ENCODE measurements around the gene RERE.

RERE gene

DNA sequence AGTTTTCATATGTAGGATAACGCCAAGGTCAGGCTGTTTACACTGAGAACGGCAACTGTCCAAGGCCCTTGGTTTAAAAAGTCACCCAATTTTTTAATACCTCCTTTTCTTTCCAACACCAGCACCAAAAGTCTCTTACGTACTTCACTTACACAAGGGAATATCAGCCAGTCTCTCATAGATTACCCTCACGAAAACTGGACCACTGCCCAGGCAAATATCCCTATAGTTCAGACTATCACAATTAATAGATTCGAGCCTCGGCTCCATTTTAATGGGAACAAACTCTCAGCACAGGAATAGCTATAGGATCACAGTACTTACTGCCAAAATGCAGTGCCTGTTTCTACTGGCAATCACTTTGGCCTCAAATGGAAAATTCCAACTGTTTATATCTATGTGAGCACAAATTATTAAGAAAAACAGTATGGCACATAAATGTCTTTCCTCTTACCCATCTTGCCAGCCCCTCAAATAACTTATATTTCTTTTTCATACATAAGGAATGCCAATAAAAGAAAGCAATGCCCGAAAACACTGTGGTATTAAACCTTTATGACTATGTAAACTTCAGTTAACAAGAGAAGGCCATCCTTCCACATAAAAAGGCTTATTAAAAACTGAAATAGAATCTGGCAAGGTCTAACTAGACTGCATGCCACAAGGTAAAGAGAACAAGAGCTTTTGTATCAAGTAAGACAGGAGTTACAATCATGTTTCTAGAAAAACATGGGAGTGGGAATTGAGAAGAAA lies 401.7 kb downstream of the RERE start:
- no peak for DNase-seq

DNA sequence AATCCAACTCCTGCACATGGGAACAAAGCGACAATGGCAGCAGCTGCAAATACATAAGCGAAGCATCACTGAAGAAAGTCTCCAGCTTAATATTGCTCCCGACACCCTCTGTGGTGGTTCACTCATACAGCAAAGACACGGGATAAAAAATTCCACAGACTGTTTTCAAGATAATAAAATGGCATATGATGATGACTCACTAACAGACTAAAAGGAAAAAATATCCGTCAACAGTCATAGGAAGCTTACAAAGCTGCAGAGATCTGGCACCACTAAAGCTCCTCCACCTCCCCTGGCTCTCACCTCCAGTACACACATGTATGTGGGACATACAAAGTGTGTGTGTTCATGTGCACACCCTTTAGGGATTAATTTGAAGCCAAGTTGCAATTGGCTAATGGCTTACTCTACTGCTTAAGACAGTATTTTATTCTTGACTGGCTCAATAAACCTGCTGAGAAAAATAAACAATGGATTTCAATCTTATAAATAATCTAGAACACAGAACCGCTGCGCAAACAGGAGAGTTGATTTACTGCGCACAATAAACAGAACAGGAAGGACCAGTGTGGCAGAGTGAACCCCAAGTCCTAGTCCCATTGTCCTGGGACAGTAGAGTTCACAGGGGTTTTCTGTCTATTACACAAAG lies 405.1 kb downstream of the RERE start:
- no peak for DNase-seq

DNA sequence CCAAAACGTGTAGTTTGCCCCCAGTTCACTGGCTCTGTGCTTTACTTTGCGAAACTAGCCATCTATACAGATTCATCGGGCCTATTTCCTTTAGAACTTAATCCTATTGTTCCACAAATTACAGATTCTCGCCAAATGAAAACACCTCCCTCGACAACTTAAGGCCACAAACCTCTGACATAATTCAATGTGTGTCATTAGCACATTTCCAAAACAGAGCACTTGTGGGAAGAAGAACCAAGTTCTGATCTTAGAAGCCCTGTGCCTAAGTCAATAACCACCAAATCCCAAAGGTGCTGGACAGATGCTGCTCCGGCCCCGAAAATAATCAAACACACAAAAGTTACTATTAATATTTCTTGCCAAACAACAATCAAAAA lies 405.6 kb downstream of the RERE start:
- DNase-seq, result no peak

DNA sequence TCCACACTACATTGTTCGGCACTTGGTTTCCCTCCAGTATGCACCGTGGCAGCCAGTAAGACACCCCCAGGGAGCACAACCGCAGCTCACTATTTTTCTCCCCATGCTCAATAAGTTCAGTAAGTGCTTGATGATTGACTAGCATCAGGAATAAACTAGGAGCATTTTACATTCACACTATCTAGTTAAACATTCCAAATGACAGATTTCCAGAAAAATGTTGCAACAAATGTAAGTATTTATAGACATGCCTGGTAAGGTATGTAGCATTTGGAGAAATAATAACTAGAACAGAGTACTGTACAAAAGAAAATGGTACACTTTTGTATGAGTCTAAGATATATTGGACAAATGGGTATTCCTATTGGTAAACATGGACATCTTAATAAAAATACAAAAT lies 406.6 kb downstream of the RERE start:
- DNase-seq, result no peak

DNA sequence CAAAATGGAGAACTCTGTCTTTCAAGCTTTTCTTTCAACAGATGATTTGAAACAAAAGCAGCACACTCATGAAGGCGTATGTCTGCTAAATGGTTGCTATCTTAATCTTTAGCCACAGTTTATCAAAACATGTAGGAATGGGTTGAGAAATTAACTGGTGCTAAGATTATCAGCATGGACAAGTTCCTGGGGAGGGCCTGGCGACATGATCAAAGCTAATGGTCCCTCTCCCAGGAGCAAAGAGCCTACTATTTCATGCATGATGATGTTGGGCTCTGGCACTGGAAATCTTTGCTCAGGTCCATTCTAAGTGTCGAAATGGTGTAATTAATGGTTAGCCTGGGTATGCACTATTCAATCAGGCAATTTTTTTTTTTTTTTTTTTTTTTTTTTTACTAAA lies 407.8 kb downstream of the RERE start:
- no peak for DNase-seq

DNA sequence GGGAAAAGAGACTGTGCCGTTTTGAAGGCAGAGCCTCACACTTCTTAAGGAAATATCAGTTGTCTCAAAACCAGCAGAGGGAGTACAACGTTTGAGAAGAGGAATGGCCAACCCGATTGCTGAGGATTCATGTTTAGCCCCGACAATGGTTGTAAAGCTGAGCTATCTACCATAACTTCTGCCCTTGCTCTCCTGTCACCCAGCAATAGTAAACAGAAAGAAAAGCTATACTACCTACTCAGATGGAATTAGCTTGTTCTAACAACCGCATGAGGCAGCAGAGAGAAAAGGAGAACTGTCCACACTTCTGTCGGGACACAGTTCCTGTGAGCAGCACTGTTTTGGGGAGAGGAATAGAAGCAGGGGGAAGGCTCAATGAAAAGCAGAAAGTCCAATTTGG lies 408.3 kb downstream of the RERE start:
- no peak for DNase-seq

DNA sequence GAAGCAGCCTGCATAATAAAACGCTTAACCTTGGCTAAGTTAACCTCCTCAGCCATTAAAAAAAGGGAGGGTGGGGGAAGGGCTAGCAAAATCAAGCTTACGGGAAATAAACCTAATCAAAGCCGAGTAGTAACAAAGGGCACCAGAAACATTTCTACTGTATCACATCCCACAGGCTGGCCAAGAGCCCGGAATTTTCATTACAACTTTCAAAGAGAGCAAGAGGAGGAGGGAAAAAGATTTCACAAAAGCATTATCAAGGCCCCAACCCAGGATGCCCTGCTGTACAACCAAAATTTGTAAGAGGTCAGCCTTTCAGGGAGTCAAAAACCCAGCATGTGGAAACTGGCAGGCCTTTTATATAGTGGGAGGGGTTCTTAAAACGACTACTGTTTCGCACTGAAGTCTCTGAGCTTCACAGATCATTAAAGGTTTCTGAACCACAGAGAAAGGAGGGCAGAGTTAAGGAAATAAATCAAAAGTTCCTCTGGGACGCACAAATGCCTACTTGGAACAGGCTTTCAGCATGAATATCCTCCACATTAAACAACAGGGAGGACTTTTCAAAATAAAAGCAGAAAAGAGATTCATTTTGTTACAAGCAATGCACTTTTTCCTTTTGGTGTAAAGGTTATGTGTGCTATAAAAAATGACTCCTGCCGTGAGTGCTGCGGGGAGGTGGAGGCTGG lies 409.1 kb downstream of the RERE start:
- no peak for DNase-seq

DNA sequence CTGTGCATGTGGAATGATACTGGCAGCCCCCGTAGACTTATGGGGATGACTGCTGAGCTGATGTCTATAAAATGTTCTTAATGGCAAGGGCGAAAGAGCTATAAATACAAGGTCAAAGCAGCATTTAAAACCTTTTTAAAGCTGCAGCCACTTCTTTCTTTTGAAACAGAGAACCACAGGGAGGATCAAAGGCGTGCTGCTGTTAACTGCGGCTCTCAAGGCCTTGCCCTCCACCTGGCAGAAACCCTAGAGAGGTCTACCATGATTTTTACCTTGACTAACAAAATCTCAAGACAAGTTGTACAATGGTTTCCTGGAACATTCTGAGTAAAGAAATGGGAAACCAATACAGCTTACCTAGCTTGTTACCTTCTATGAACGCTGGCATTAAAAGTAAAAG lies 409.8 kb downstream of the RERE start:
- no peak for DNase-seq

DNA sequence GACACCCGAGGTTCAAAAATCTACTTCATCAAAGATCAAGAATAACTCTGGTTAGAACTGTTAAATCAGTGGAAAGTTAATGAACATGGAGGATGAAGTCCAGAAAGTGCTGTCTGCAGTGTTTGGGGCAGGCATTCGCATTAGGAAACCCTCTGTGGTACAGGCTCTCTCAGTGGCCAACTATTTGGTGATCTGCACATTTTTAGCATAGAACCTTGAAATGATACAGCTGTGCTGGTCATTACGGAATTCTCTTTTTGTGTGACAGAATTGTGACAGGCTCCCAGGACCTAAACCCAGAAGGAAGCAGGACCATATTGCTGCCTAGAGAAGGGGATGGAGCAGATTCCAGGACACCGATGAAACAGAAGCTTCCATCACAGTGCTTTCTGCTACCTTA lies 410.5 kb downstream of the RERE start:
- no peak for DNase-seq

DNA sequence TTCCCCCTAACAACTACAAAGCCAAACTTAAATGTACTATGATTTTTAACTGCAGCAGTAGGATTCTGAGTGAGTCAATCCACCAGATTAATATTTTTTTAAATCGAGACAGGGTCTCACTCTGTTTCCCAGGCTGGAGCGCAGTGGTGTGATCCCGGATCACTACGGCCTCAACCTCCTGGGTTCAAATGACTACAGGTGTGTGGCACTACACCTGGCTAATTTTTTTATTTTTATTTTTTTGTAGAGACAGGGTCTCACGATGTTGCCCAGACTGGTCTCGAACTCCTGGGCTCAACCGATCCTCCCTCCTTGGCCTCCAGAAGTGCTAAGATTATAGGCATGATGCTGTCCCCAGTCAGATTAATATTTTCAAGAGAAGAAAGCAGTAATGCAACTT lies 411.4 kb downstream of the RERE start:
- no peak for DNase-seq

DNA sequence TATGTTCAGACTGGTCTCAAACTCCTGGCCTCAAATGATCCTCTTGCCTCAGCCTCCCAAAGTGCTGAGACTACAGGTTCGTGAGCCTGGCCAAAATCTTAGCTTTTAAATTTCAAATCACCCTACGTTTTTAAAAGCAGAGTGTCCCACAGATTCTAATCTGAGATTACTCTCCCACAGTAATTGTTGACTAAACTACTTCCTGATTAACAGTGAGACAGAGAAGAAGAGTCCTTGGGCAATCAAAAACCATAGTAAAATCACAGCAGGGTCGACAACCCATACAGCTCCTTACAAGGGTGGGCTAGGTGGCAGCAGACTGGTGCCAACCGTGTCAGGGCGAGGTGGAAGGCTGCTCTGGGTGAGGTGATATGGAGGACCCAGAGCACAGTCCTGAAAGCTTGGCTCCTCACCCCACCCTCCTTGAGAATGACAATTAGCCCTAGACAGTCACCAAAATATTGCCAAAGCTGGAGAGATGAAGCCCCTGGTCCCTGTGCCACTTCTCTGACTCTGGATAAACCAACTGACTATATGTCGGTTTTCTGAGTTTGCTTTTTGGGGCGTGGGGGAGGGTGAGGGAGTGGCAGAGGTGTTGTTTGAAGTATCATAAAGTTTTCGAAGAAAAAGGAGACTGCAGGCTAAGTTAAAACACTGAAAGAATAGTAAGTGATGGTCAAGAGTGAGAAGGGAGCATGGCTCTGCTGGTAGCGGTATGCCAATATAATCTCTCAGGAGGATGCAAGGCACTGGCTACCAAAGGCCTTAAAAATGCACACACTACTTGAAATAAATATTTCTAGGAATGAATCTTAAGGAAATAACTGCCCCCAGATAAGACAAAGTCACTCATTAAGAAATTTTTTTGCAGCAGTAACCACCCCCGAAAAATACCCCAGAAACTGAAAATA lies 412.7 kb downstream of the RERE start:
- DNase-seq, result no peak

DNA sequence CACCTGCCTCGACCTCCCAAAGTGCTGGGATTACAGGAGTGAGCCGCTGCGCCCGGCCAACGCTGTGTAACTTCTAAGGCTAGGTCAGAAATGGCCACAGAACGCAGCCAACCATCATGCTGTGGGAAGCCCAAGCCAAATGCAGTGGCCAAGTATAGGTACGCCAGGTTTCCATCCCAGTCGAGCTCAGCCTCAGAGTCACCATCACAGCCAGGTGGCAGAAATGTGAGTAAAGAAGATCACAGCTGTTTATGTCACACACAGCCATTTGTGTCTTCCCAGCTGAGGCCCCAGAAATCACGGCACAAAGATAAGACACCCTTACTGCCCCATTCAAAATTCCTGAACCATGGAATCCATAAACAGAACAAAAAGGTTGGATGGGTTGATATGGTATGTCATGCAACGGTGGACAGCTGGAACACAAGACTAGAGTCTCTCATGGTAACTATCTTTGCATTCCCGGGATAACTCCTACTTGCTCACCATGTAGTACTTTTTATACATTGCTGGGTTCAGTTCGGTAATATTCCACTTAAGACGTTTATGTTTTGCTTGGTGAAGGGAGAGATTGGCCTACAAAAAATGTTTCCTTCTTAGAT lies 415.2 kb downstream of the RERE start:
- DNase-seq, result no peak

DNA sequence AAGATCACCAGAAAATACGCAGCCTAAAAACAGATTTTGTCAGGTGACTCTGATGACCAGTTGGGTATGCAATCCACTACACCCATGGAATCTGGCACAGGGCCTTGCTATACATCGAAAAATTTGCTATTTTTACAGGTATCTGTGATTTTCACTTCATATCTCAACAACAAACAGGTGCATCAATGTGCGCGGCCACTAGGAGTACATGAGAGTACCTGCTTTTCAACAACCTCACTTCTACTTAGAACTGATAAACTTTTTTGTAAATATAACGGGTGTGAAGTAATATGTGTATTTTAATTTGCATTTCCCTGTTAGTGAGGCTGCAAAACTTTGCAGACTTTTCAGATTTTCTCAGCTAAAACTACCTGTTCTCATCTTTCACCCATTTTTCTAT lies 418.8 kb downstream of the RERE start:
- DNase-seq, result peak; percentile 23

DNA sequence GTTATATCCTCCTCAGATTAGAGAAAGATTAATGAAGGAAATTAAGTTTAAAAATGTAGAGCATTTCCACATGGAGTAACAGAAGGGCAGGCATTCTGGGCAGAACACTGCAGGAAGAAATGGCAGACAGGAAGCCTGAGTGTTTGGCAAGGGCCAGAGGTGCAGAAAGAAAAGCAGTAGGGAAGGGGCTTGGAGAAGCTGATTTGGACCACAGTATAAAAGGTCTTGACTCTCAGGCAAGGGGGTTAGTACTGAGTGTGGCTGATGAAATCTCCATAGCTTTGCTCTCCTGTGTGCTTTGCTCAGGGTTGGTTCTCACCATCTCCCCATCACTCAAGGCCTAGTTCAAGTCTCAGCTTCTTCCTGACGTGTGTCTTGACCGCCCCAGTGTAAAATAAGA lies 419.4 kb downstream of the RERE start:
- DNase-seq, result no peak

DNA sequence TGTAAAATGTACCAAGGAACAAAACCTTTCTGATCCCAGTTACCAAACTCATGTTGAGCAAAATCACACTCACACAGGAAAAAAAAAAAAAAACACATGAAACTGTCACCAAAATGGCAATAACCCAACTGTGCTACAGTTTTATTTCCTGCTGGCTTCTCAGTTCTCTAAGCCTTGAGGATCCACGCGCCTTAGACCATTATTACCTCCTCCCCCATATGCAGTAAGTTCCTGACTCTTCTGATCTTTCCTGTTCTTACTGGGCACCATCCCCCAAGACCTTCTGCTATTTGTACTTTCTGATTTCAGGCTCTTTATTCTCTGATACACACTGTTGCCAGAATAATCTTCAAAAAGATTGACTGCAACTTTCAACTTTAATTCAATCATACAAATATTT lies 419.9 kb downstream of the RERE start:
- DNase-seq, result no peak

DNA sequence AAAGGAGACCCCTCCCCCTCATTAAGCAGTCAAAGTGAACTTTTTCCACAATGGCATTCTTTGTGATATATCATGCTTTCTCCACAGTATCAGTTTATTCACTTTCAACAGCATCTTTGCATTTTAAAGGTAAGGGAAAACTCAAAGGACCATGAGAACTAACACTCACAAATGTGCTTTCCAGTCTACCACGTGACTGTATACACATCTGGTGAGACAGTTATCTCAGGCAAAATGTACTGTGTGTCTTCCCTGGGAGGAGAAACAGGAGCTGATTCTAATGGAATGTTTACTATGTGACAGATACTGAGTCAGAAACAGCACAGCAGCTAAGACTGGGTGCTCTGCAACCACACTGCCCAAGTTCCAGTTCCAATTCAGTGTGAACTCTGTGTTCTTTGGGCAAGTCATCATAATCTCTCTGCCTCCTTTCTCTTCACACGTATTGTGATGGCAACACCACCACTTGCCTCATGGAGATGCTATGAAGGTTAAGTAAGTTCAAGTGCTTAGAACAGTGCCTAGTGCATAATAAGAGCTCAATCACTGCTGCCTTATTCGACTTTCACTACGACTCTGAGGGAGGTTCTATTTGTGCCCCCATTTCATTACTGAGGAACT lies 420.5 kb downstream of the RERE start:
- DNase-seq, result no peak

DNA sequence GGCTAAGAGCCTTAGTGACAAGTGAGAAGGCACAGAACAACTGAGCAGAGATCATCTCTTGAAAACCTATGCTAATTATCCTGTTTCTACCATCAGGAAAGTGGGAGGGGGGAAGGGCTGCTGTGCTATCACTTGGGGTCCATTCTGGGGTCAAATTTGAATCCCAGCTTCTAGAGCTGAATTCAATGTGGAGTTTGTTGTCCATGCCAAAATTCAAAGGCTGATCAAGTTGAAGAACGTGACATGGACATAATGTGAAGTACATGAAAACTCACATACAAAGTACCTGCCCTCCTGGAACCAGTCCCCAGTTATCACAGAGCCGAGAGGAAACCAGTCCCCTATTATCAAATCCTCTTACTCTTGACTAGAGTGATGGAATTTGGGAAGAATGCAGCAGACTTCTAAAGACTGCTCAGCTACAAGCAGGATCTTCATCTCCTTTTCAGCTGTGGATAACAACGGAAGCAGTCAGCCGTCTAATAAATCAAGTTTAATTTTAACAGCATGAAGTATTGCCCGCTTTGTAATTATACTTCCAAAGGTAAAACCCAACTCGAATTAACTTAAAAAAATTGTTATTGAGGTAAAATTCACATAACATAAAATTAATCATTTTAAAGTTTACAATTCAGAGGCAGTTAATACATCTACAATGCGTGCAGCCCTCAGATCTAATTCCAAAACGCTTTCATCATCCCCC lies 421.2 kb downstream of the RERE start:
- no peak for DNase-seq

DNA sequence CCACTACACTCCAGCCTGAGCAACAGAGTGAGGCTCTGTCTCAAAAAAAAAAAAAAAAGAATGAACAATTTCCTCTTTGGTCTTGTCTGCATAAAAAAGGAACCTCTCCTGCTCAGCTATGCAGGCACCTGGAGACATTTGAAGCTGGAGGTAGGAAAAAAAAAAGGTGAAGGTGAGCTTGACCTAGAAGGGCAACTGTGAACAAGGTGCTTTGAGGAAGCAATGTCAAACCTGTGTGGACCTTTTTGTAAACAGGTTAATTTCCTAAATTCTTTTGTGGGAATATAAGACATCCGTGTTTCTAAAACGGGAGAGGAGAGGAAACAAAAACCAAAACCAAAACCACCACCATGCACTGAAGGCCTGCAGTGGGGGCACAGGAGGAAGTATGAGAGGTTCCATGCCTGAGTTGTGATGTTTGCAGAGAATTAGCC lies 422.0 kb downstream of the RERE start:
- DNase-seq, result no peak

DNA sequence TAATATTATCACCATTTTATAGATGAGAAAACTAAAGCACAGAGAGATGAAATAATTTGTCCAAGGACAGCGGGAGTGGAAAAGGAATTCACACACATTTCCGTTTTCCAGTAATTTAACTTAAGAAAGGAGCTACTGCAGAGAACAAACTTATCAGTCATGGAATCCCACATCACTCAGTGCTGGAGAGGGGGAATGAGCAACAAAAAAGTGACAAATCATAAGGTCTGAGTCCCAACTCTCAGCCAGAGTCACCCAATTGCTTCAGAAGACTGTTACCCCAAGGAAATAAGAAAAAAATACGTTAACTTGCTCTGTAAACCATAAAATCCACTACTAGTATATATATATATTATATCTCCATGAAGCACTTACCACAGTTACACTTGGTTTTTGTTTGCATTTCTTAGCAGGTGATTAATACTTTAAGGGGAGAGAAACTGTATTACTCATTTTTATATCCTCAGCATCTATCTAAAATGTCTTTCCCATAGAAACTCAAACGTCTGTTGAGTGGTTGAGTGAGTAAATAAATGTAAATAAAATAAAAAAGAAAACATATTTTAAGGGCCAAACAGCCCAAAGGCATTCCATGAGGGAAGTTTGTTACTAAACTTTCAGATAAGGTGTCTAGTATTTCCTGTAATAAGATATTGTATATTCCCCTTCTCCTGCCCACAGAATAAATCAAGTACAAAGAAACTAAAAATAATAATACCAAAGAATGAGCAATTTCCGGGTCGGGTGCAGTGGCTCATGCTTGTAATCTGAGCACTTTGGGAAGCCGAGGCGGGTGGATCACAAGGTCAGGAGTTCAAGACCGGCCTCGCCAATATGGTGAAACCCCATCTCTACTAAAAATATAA lies 422.8 kb downstream of the RERE start:
- peak; percentile 18 for DNase-seq

DNA sequence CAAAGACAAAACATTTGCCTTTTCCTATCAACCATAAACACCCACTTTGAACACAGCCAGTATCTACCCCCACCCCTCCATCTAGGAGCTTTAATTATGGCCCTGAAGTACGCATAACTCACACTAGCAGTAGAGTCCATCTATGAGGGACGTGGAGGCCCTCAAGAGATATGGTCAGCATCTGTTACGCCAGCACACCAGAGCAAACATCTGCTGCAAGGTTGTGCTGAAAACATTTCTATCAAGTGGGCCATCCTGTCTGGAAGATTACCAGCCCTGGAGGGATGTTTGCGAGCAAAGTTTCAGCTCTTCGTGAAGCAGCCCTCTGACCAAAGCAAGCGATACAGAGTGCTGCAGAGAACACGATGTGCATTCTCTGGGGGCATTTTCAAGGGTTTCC lies 424.9 kb downstream of the RERE start:
- DNase-seq, result no peak

DNA sequence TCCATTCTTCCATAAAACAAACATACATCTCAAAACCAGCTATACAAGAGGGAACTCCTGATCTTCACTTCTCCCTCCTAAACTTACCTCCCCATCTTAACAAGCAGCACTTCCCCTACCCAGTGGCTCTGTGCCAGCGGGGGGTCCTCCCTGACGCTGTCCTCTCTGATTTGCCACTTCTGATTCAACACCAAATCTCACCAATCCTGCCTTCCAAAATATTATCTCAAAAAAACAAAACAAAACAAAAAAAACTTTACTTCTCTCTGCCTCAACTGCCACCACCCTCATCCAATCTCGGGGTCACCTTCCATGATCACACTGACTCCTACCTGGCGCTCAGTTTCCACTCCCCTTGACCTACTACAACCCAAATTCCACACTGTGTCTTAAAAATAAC lies 426.7 kb downstream of the RERE start:
- no peak for DNase-seq
